Subcutaneous adipose tissue (tissue), 4 donors: Measurements from ENCODE around the gene CGB5. TPM values are rescaled to one million over a fixed set of nuclear protein-coding genes. Genes with fewer than 3 reads are reported as not detected.

Experiments used
- CTCF ChIP-seq: fragments of 450-650 bp; IDR thresholded peaks from one replicate; pipeline ENCODE4 v1.5.1; 2016; ENCODE audit warnings: low read depth, mild to moderate bottlenecking, control low read depth, antibody characterized with exemption, moderate library complexity
- total RNA-seq, 4 donors: library from RNA; depleted of rRNA; stranded (reverse); fragments of >200 nt; gene quantifications; one replicate each; pipeline ENCODE4 v1.1.0, GENCODE V29; 2016

The CGB5 gene
- total RNA-seq, 4 donors from 2014 or later: not detected

GRCh38 chr19:49067554-49067953, 23.9 kb downstream of the CGB5 start:
- no peak for TF ChIP-seq CTCF

GRCh38 chr19:49069026-49069425, 25.4 kb downstream of the CGB5 start:
- no peak for TF ChIP-seq CTCF

- no peak for TF ChIP-seq CTCF
These were observed 26.8 kb downstream of the CGB5 start for GRCh38 chr19:49070416-49070815.

- TF ChIP-seq CTCF: no peak
These were observed 28.4 kb downstream of the CGB5 start for GRCh38 chr19:49071860-49072547.

- TF ChIP-seq CTCF: no peak
These were observed 30.1 kb downstream of the CGB5 start for GRCh38 chr19:49073514-49074378.

- no peak for TF ChIP-seq CTCF
These were observed 36.7 kb downstream of the CGB5 start for GRCh38 chr19:49080392-49080791.

- no peak for TF ChIP-seq CTCF
These were observed 37.6 kb downstream of the CGB5 start for GRCh38 chr19:49081273-49081672.
